Activated CD4-positive, alpha-beta T cell treated with anti-CD3 and anti-CD28 coated beads, Interleukin-2, amount 50 U/mL, for 48 hours (primary cell): Measurements from ENCODE around the gene RAMACL.
"Not testable (repeated sequence)": the region's sequence is repeated elsewhere in the genome, so short reads cannot be mapped to it uniquely, and the experiment has no call there.

ENCODE experiments used
- DNase-seq, 2 experiments: peaks; one replicate each; pipeline ENCODE4 v3.0.0-alpha.2; 2020

RAMACL gene

DNA sequence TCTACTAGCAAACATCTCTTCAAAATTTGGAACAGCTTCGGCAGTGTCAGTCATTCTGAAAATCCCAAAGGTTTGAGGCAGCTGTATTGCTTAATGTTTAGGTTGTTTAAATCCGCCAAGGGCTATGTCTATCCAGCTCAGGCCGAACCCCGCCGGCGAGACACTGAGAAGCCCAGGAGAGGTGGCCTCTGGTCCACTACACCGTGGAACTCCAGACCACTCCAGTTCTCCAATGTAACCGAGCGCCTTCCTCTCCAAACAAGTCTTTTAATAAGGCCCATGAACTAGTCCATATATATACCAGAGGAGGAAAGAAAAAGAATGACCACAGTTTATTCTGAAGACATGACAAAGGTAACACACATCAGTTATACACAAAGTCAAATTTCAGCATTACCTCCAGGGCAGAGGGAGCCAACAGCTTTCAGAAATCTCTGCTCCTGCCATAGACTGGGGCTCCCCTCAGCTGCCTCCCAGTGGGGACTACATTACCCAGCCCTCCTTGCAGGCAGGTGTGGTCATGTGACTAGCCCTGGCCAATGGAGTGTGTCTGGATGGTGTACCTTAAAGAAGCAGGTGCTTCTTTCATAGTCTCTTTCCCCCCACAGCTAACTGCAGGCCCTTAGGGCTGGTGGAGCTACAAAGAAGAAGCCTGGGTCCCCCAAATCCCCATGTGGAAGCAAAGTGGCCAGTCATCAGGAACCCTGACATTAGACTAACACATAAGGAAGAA lies at the start of gene RAMACL:
Gene RAMACL (minus strand): TSS at position 255 of the 733 bp plus-strand sequence. CDS start 201 bp downstream, at position 54.
- peak; percentile 23 to 38 for DNase-seq

GRCh38 chr6:166635013-166635970 lies 48.8 kb upstream of the RAMACL start:
- DNase-seq: no peak

- not testable (repeated sequence) for DNase-seq
Measured at GRCh38 chr6:166634581-166634980, 48.1 kb upstream of the RAMACL start.

DNA sequence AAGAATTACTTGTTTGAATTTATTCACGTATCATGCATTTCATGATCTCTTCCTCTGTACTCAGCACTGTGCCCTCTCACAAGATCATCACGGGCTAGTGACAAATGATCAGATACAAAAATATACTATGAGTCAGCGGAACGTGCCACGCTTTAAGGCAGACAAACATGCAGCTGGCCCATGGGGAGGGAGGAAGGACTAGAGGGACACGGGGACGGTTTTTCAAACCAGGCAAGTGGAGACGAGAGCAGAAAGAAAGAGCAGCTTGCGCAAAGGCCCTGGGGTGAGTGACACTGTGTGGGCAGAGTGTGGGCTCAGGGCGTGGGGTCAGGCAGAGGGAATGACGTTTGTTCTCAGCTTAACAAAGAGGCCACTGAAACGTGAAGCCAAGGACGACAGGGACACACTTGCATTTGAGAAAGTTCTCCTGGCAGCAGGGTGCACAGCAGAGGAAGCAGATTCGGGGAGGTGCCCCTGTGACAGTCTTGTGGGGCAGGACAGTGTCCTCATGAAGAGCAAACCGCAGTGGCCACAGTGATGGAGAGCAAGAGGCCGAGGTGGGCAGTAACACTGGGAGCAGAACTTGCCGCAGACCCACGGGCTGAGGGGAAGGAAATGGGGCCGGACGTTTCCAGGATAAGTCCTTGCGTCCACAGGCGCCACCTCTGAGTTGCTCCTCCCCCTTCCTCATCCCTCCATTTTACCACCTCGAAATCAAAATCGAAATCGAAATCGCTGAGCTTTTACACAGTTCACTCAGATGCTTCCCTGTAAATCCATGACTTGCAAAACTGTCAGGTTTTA lies 47.5 kb upstream of the RAMACL start:
- DNase-seq: no peak

DNA sequence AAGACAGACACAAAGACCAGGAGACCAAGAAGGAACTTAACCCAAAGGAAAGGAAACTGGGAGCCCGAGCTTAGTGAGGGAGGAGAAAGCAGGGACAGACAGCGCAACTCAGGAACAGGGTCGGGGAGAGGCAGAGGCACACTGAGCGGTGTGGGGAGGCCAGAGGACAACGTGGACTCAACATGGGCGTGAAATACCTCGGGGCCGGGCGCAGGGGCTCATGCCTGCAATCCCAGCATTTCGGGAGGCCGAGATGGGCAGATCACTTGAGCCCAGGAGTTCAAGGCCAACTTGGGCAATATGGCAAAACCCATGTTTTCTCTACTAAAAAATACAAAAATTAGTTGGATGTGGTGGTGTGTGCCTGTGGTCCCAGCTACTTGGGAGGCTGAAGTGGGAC lies 46.3 kb upstream of the RAMACL start:
- no peak for DNase-seq

DNA sequence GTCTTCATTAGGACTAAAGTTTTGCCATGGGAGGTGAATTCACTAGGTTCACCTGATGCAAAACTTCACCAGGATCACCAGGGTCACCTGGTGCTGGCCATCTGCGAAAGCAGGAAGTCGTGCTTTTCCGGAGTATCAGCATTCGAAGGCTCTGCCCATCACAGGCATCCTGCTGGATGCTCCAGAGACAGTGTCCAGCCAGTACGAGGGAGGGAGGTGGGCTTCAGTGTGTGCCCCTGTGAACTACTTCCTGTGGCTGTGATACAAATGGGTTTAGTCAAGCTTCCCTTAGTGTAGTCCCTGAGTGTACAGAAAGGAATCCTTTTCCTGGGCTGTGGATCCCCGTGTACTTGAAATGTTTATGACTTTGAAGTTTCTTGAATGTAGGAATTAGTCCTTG lies 44.0 kb upstream of the RAMACL start:
- DNase-seq: no peak

DNA sequence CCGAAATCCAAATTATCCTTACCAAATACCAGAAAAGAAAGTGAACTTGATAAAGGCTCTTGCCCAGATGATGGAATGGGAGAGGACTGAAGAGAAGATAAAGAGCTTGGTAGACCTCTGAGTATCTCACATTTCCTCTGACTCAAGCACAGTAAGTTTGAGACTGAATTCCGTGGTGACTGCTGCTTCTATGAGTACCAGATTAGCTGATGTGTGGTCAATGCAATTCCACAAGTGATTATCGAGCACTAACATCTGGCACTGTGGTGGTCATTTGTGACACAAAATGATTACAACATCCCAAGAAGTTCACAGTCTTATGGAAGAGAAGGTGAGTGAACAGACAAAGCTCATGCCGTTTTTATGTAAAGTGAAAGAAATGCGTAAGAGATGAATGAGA lies 43.1 kb upstream of the RAMACL start:
- no peak for DNase-seq

DNA sequence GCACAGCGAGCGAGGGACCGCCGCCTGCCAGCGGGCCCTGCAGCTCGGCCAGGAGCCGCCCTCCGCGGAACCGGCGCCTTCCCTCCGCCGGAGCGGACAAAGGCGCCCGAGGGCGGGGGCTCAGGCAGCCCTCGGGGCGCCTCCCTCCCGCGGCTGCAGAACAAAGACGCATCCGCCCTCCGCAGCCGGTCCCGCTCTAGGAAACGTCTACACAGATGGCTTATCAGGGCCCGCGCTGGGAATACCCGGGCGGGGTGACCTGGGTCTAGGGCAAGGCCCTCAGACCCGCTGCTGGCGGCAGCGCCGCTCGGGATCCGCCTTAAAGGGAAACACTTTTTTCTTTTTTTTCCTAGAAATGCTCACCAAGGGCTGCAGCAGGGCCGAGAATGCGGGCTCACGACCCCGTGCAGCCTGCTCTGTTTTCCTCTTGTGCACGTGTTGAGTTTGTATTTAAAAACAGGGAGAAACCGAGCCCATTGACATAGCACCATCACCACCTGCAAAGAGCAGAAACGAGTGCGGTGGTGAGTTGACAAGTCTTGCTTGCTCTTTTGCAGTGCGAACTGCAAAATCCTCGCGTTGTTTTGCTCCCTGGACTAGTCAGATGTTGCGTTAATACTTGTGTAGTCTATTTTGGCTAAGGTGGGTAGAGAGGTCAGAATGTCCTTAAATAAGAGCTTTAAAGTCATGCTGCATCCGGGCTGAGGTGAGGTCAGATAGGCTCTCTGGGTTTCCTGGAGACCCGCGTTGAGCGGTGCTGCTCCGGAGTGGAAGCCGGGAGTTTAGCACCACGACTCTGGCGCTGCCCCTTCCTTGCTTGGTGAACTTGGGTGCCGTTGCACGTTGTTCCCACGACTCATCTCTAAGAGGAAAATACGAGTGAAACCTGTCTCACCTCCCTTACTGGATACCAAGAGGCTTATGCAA lies 41.7 kb upstream of the RAMACL start:
- DNase-seq: peak; percentile 43 to 57

DNA sequence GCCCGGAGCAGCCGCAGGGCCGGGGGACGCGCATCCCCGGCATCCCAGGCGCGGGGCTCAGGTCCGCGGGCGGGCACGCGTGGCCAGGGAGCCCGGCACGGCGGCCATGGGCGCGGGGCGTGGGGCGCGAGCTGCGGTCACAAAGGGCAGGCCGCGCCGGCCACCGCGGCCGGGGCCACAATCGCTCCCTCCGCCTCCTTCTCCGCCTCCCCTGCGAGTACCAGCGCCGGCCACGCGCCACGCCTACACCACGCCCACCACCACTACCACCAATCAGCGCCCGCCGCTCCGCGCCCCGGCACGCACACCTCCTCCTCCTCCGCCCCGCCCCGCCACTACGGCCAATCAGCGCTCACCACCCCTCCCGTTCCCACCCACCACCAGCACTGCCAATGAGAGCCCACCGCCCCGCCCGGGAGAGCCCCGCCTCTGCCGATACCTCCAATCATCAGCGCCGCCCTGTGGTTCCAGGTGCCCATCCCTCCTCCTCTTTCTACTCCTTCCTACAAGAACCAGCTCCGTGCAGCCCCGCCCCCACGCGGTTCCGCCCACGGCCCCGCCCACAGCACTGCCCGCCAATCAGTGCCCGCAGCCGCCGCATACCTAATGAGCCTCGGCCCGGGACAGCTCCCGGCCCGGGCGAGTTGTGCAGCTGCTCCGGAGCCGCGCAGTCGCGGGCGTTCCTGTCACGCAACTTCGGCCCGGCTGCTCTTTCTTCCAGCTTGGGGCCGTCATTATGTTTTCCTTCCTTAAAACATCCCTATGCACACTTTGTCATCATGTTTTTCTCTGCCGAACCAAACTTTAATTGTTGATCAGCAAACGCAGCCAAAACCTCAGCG lies 40.8 kb upstream of the RAMACL start, which contains the start of gene RPS6KA2:
Gene RPS6KA2 (minus strand): TSS at position 219 of the 842 bp plus-strand sequence. CDS start 232 bp downstream, outside the sequence.
- peak; percentile 100 for DNase-seq

DNA sequence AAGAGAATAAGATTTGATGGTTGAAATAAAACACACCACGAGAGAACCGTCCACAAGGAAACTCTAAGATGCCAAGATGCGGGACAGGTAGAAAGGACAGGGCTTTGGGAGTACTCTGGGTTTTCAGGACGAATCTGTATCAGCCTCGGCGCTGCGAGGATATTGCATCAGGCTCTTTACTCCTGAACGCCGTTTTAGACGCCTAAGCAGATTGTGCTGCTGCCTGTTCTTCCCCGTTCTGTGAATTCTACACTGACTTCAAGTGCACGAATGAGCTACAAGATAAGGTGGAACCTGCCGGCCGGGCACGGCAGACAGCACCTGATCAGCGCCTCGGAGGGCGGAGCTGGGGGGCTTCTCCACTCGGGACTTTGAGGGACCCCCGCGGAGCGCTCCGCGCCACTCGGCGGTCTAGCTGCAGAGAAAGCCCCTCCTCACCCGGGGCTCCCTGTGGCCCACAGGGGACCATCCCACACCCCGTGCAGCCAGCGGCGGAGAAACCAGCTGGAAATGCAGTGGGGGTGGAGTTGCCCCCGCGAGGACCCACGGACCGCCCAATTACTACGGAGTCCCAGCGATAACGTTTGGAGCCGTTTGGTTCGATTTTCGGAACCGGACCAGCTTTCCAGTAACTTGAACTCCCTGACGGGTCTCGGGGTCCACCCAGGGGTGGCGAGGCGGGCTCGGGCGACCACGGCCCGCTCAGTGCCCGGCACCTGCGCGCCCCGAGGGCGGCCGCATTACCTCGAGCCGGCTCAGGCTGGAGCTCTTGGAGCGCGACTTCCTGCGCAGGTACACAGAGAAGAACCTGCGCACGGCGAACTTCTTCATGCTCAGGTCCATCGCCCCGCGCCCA lies 39.9 kb upstream of the RAMACL start:
- peak; percentile 16 to 24 for DNase-seq

- DNase-seq: no peak
Measured at GRCh38 chr6:166625356-166625755, 38.9 kb upstream of the RAMACL start.

DNA sequence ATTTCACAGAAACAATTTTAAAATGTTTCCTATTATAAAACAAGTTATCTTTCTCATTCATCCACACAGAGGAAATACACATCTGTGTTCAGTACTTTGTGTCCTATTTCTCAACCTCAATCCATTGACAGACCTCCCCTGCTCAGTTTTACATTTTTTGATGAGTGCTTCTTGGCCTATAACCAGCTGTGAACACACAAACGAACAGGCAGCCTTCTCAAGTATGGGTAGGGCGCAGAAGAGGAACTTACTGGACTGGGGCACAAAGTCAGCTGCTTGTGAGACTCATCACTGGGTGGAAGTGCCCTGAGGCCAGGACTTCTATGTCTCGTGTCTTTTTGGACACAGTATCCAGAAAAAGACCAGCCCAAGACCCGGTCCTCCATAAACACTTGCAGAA lies 37.8 kb upstream of the RAMACL start:
- no peak for DNase-seq

DNA sequence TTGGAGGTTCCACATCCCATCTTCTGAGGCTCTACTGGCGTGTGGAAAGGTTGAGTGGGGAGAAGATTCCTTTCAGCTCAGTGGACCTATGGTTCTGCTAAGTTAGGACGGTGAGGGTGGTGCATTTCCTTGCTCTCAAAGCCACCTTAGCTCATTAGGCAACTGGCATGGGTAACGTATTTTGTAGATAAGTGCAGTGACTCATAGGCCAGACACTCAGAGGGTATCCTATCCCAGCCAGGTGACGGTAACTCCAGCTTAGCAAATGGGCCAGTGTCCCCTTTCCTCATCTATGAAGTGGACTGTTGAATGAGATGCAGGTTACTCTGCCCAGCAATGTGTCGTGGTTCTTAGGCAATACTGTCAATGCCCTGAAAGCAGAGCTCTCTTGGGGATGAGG lies 36.8 kb upstream of the RAMACL start:
- DNase-seq: no peak

- DNase-seq: no peak
Measured at GRCh38 chr6:166621114-166621540, 34.6 kb upstream of the RAMACL start.

GRCh38 chr6:166620478-166621113 lies 34.1 kb upstream of the RAMACL start:
- no peak for DNase-seq

DNA sequence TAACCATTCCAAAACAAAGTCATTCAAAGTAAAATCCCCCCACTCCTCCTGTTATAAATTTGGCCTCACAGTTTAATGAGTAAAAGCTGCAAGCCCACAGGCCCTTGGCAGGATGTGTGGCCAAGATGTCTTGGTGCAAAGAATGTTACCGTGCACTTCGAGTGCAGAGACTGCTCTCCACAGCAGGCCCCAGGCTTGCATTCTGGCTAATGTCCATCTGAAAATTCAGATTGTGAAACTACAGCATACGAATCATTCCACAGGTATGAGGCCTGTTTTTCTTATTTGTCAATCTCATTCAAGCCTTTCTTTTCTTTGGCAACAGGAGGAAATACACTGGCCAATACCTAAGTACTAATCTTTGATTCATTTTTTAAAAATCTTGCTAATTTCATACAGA lies 33.4 kb upstream of the RAMACL start:
- no peak for DNase-seq

DNA sequence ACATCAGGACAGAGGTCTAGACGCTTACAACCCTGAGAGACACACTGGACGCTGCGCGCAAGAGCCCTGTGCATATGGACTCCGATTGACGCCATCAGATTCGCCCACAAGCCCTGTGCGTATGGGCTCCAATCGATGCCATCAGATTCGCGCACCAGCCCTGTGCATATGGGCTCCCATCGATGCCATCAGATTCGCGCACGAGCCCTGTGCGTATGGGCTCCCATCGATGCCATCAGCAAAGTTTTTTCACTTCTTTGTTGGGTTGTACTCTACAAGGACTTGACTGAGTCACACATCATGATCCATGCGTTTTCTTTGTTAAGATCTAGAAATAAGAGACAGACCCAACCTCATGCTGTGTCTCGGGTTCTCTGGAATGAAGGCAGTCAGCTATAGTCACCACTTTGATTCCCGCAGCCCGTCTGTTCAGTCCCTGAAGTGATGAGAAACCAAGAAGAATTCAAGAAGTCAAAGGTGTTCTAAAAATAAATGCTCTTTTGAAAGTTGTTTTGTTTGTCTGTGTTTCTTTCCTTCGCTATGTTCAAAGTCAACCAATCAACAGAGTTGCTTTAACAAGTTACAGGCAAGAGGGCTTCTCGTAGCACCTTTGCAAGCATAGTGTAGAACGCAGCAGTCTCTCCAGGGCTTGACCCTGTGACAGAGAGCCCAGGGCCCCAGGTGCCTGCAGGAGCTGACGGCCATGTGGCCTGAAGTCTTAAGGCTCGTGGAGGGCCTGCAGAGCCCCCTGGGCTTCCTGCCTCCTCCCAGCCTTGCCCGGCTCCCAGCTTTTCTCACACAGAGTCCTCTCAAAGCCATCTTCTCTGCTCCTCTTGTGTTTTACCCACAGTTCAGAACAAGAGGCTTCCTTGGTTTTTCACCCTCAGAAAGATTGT lies 32.6 kb upstream of the RAMACL start:
- no peak for DNase-seq

DNA sequence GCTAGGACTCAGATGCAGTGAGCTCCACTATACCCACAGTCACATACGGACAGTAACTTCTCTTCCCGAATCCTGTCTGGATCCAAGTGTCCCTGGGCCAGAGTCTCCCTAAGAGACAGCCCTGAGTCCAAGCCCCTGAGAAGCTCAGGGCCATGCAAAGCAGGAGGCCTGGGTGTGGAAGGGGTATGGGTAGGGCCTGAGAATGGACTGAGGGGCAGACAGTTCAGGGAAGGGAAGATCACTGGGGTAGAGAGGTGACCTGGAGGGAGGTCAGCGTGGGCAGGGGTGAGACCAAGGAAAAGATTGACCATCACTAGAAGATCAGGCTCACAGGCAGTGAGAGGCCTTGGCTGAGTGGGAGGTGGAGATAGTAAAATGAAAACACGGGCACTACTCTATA lies 31.8 kb upstream of the RAMACL start:
- DNase-seq: no peak
